ENCODE measurements around the gene MIOX. TPM values are rescaled to one million over a fixed set of nuclear protein-coding genes. Genes with fewer than 3 reads are reported as not detected.

MIOX gene
- total and polyA plus RNA-seq, 11 donors: not detected

- H3K9me3 ChIP-seq: no peaks in the 10 kb centered on the region
- WGBS, 4 donors: 76 to 84% (median 82%) methylated on average over 5 of the region's 5 CpGs
- ATAC-seq (no peak), DNase-seq (no peak)
- H3K4me1 ChIP-seq: no peaks in the 10 kb centered on the region
- intact Hi-C loops (cut with DNase I): no loop called here
- H3K4me3 ChIP-seq: no peak overlapping the region
- TF ChIP-seq CTCF (IDR thresholded peaks at IDR 0.05) (no peak), POLR2A (IDR thresholded peaks at IDR 0.05) (no peak)
- no peaks in the 10 kb centered on the region for H3K27me3 ChIP-seq
- H3K36me3 ChIP-seq: peaks cover 3 to 90% (median 79%) of the 10 kb centered on the region in 9 donors
- H3K27ac ChIP-seq: no peak overlapping the region
Observed at GRCh38 chr22:50452649-50453048, 34.0 kb upstream of the MIOX start.

- H3K27me3 ChIP-seq: no peaks in the 10 kb centered on the region
- DNase-seq: no peak
- TF ChIP-seq POLR2A (IDR thresholded peaks at IDR 0.05): no peak
- TF ChIP-seq CTCF (IDR thresholded peaks at IDR 0.05): no peak
- ATAC-seq: no peak
- H3K36me3 ChIP-seq: peaks cover 3 to 94% (median 82%) of the 10 kb centered on the region in 9 donors
- intact Hi-C loops (cut with DNase I): no loop called here
- no peak overlapping the region for H3K27ac ChIP-seq
- no peaks in the 10 kb centered on the region for H3K4me1 ChIP-seq
- no peak overlapping the region for H3K4me3 ChIP-seq
- H3K9me3 ChIP-seq: no peaks in the 10 kb centered on the region
- 90 to 96% (median 95%) methylated on average over 21 to 27 of the region's 27 CpGs for WGBS, 4 donors
Observed at GRCh38 chr22:50454556-50455075, 32.0 kb upstream of the MIOX start.

DNA sequence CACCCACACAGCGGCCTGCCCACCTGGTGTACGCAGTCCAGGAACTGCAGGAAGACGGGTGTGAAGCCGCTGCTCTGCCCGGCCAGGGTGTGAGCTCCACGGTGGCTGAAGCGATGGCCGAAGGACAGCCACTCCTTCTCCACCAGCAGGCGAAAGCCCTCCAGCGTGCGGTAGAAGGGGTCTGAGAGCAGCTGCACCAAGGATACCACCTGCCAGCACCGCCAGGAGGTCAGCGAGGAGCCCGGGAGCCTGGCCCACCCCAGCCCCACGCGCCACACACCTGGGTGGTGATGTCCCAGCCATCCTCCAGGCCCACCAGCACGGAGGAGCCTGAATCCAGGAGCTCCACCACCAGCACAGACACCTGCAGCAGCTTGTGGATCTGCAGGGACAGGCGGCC, 31.5 kb upstream of the MIOX start:
- 89 to 94% (median 93%) methylated on average over 11 to 18 of the region's 18 CpGs for WGBS, 4 donors
- Histone ChIP-seq H3K4me1 (no peaks in the 10 kb centered on the region), H3K27me3 (no peaks in the 10 kb centered on the region), H3K36me3 (peaks cover 3 to 94% (median 82%) of the 10 kb centered on the region in 9 donors), H3K4me3 (no peak overlapping the region), H3K27ac (no peak overlapping the region), H3K9me3 (no peaks in the 10 kb centered on the region)
- DNase-seq (no peak), ATAC-seq (no peak)
- intact Hi-C loops (cut with DNase I): no loop called here
- TF ChIP-seq POLR2A (IDR thresholded peaks at IDR 0.05) (no peak), CTCF (IDR thresholded peaks at IDR 0.05) (no peak)

DNA sequence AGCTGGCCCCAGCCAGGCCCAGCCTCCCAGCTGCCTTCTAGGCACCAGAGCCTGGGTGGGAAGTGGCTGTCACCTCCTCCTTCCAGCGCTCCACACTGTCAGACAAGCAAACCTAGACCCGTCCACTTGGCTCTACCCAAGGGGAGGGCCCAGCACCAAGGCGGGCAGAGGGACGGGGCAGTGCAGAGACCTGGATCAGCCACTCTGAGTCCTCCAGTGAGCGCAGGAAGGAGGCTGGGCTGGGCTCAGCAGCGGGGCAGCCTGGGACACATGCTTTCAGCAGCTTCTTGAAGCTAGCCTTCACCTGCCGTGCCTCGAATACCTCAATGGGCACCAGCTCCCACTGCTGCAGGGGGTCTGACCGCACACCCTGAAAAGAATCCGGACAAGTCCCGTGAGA, 30.6 kb upstream of the MIOX start:
- Histone ChIP-seq H3K36me3 (peaks cover 3 to 94% (median 83%) of the 10 kb centered on the region in 9 donors), H3K27ac (no peak overlapping the region), H3K9me3 (no peaks in the 10 kb centered on the region), H3K4me1 (no peaks in the 10 kb centered on the region), H3K27me3 (no peaks in the 10 kb centered on the region), H3K4me3 (no peak overlapping the region)
- no peak for TF ChIP-seq POLR2A (IDR thresholded peaks at IDR 0.05)
- TF ChIP-seq CTCF (IDR thresholded peaks at IDR 0.05): no peak
- intact Hi-C loops (cut with DNase I): no loop called here
- 96 to 97% (median 97%) methylated on average over 7 to 11 of the region's 11 CpGs for WGBS, 4 donors
- ATAC-seq: no peak
- DNase-seq: no peak
